BJ (cell line): Measurements from ENCODE around the gene ZNF608. TPM values are rescaled to one million over a fixed set of nuclear protein-coding genes. Genes with fewer than 3 reads are reported as not detected.

ENCODE experiments used
- CTCF ChIA-PET: fragments of 350-600 bp; formaldehyde crosslinking; extraction: SDS; loops from one replicate; lab custom pipeline; 2021; ENCODE audit warnings: antibody characterized with exemption, inconsistent platforms; lab: Yijun Ruan, JAX
- POLR2A ChIA-PET: fragments of 300-600 bp; sonication (Branson Sonifier 250); formaldehyde crosslinking; extraction: SDS; loops from one replicate; lab custom pipeline; 2021; ENCODE audit warnings: antibody characterized with exemption; lab: Charles Lee
- DNase-seq: peaks from one replicate; pipeline ENCODE4 v3.0.0-alpha.2; 2011; ENCODE audit warnings: low read depth
- H3K27me3 ChIP-seq: 2 replicates; pipeline ENCODE4 v1.6.0; 2011; ENCODE audit warnings: low read length; ENCODE audit not compliant: control insufficient read depth, insufficient read depth
- H3K36me3 ChIP-seq: 2 replicates; pipeline ENCODE4 v1.5.1; 2011; ENCODE audit warnings: low read length; ENCODE audit not compliant: control insufficient read depth, insufficient read depth
- H3K4me3 ChIP-seq: 2 replicates; pipeline ENCODE4 v1.5.1; 2011; ENCODE audit warnings: low read depth, mild to moderate bottlenecking, control low read depth, low read length
- CTCF ChIP-seq: IDR thresholded peaks from 2 replicates; pipeline ENCODE4 v1.5.1; 2011; ENCODE audit warnings: low read depth, mild to moderate bottlenecking, control low read depth, inconsistent platforms, low read length, moderate library complexity; ENCODE audit not compliant: insufficient read depth
- polyA plus RNA-seq: library from polyadenylated mRNA; depleted of rRNA; stranded (reverse); fragments of >200 nt; gene quantifications from 2 replicates; pipeline ENCODE4 v1.2.3, GENCODE V29; 2011

ZNF608 gene
- polyA plus RNA-seq, 1 experiment = 0.43 TPM

GRCh38 chr5:124735169-124735858 is 11.1 kb downstream of the ZNF608 start:
- no peak for TF ChIP-seq CTCF
- CTCF ChIA-PET = no interaction called here
- peak overlapping the region; percentile 4; the same call in 1 of the 2 replicates for H3K4me3 ChIP-seq
- no peaks in the 10 kb centered on the region for H3K36me3 ChIP-seq
- POLR2A ChIA-PET = interaction anchor here (0.7 kb wide), 2 partner anchors 544 to 818 kb away, joined by 6 read pairs; no protein-coding TSS in a partner anchor
- peak; percentile 79 for DNase-seq
- H3K27me3 ChIP-seq = peaks cover 3% of the 10 kb centered on the region; the same call in 1 of the 2 replicates

GRCh38 chr5:124734574-124735168 is 11.8 kb downstream of the ZNF608 start:
- TF ChIP-seq CTCF = no peak
- Histone ChIP-seq H3K4me3 (no peak overlapping the region), H3K36me3 (no peaks in the 10 kb centered on the region), H3K27me3 (peaks cover 3% of the 10 kb centered on the region; the same call in 1 of the 2 replicates)
- no peak for DNase-seq
- ChIA-PET POLR2A (no interaction called here), CTCF (no interaction called here)

- ChIA-PET CTCF (interaction anchor here (1.0 kb wide), 1 partner anchor 31 kb away, joined by 4 read pairs; no protein-coding TSS in a partner anchor), POLR2A (no interaction called here)
- H3K4me3 ChIP-seq = no peak overlapping the region
- no peaks in the 10 kb centered on the region for H3K36me3 ChIP-seq
- DNase-seq = no peak
- H3K27me3 ChIP-seq = peaks cover 3% of the 10 kb centered on the region; the same call in 1 of the 2 replicates
- no peak for TF ChIP-seq CTCF
These were observed 13.1 kb downstream of the ZNF608 start for GRCh38 chr5:124733329-124733650.

GRCh38 chr5:124732428-124733328 is 13.8 kb downstream of the ZNF608 start:
- no peak for TF ChIP-seq CTCF
- no peak for DNase-seq
- Histone ChIP-seq H3K4me3 (no peak overlapping the region), H3K27me3 (peaks cover 3% of the 10 kb centered on the region; the same call in 1 of the 2 replicates), H3K36me3 (no peaks in the 10 kb centered on the region)
- POLR2A ChIA-PET = no interaction called here
- CTCF ChIA-PET = interaction anchor here (1.0 to 1.4 kb wide), 2 partner anchors 30 to 133 kb away, joined by 3 to 4 read pairs; no protein-coding TSS in a partner anchor
